IPS-18a (cell line): Measurements from ENCODE around the gene AGPAT3.

ENCODE experiments used
- H3K27ac ChIP-seq: one replicate; pipeline ENCODE4 v1.5.1; 2013; ENCODE audit warnings: low read length
- H3K27me3 ChIP-seq: one replicate; pipeline ENCODE4 v1.6.1; 2013; ENCODE audit warnings: mild to moderate bottlenecking, low read length; ENCODE audit not compliant: control insufficient read depth, insufficient read depth
- H3K36me3 ChIP-seq: one replicate; pipeline ENCODE4 v1.6.1; 2013; ENCODE audit warnings: low read depth, low read length; ENCODE audit not compliant: control insufficient read depth
- H3K4me1 ChIP-seq: one replicate; pipeline ENCODE4 v1.6.1; 2013; ENCODE audit warnings: low read depth, low read length; ENCODE audit not compliant: control insufficient read depth
- H3K4me3 ChIP-seq: one replicate; pipeline ENCODE4 v1.5.1; 2013; ENCODE audit warnings: low read length
- H3K9ac ChIP-seq: one replicate; pipeline ENCODE4 v1.6.1; 2013; ENCODE audit warnings: mild to moderate bottlenecking, low read length, moderate library complexity
- H3K9me3 ChIP-seq: one replicate; pipeline ENCODE4 v1.6.1; 2013; ENCODE audit warnings: low read depth, low read length; ENCODE audit not compliant: control insufficient read depth

Gene AGPAT3

DNA sequence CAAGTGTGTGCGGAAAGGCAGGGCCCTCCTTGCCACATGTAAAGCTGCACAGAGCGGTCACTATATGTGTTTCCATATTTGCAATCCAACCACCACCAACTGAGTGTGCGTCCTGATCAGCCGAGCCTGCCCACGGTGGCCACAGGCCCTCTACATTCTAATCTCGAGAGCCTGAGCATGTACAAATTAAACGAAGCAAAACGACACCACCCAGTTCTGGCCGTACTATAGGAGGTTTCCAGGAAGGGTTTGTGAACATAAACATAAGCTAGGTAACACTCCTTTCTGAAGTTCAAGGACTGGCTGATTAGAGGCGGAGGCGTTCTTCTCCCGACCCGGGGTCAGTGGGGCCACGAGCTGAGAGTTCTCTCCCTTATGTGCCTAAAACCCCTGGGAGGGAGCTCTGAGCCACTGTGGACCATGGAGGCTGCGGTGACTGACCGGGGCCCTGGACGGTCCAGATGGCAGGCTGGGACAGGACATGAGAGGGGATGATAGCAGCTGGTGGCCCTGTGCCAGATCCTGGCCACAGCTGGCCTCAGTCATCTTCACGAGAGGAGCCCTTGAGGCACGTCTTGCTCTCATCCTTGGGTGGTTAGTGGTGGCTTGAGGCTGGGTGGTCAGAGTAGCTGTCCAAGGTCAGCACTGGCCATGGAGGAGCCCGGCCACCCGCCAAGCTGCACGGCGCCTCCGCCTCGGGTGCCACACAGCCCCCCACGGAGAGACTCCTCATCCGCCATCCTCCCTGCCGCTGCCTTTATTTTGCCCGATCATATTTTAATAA lies 108.0 kb downstream of the AGPAT3 start:
- Histone ChIP-seq H3K4me1 (no peaks in the 10 kb centered on the region), H3K27ac (no peak overlapping the region), H3K36me3 (no peaks in the 10 kb centered on the region)

DNA sequence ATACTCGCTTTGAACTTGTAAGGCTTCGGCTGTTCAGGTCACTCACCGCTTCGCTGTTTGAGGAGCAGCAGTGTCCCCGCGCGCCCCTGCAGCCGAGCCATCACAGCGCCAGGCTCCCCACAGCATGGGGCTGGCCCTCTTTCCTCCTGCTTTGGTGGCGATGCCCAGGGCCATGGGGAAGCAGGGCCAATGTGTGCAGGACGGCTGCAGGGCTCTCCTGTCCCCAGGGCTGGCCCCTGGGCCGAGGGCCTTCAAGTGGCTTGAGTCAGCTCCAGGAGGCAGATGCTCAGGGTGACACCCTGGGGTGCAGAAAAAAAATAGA lies 108.6 kb downstream of the AGPAT3 start:
- Histone ChIP-seq H3K4me1 (no peaks in the 10 kb centered on the region), H3K36me3 (no peaks in the 10 kb centered on the region), H3K27ac (no peak overlapping the region), H3K9me3 (no peaks in the 10 kb centered on the region), H3K4me3 (no peak overlapping the region), H3K9ac (no peak overlapping the region), H3K27me3 (no peaks in the 10 kb centered on the region)

More for the DNA sequence above, 108.0 kb downstream of the AGPAT3 start:
- Histone ChIP-seq H3K4me3 (no peak overlapping the region), H3K9ac (no peak overlapping the region), H3K9me3 (no peaks in the 10 kb centered on the region), H3K27me3 (no peaks in the 10 kb centered on the region)

DNA sequence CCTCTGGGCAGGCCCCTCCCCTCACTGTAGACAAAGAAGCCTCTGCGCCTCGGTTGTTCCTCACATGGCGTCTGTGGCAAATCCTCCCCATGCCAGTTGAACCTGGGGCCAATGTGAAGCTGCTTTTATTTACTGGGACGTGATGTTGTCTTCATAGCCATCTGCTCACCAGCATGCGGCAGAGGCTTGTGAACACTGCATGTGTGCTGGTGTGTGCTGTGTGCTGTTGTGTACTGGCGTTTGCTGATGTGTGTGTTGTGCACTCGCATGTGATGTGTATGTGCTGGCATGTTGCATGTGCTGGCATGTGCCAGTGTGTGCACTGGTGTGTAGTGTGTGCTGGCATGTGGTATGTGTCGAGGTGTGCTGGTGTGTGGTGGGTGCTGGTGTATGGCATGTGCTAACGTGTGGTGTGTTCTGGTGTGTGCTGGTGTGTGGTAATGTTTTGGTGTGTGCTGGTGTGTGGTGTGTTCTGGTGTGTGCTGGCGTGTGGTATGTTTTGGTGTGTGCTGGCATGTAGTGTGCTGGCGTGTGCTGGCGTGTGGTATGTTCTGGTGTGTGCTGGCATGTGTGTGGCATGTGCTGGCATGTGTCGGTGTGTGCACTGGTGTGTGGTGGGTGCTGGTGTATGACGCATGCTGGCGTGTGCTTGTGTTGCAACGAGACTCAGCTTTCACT lies 109.9 kb downstream of the AGPAT3 start:
- no peaks in the 10 kb centered on the region for H3K4me1 ChIP-seq
- no peaks in the 10 kb centered on the region for H3K36me3 ChIP-seq
- H3K9ac ChIP-seq = no peak overlapping the region
- H3K27ac ChIP-seq = no peak overlapping the region
- no peaks in the 10 kb centered on the region for H3K27me3 ChIP-seq
- no peaks in the 10 kb centered on the region for H3K9me3 ChIP-seq
- no peak overlapping the region for H3K4me3 ChIP-seq

DNA sequence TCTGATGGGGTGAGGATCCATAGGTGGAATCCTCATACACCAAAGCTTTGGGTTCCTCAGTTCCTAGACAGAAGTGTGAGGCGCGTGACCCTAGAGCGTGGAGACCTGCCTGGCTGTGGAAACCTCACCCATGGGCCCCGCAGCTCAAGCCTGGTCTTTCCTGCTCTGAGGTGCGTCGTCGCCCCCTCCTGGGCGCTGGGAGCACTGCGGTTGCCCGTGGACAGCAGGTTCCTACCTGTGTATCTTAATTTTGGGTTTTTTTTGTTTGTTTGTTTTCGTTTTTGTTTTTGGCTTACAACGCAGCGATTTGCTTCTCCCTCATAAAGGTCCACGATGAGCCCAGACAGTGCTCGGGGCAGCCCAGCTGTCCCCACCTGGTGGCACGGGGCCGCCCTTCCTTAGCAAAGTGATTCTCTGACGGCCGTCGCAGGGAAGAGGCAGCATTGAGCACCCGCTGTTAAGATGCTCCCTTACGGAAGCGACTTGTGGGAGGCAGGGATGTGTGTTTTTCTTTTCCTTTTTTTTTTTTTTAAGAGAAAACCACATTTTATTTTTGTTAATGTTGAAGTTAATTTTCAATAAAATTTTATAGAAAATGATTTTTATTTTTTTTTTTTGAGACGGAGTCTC lies 110.6 kb downstream of the AGPAT3 start:
- Histone ChIP-seq H3K4me1 (no peaks in the 10 kb centered on the region), H3K4me3 (peak overlapping the region; percentile 49), H3K36me3 (no peaks in the 10 kb centered on the region), H3K9me3 (no peaks in the 10 kb centered on the region), H3K27ac (no peak overlapping the region), H3K9ac (no peak overlapping the region), H3K27me3 (no peaks in the 10 kb centered on the region)

DNA sequence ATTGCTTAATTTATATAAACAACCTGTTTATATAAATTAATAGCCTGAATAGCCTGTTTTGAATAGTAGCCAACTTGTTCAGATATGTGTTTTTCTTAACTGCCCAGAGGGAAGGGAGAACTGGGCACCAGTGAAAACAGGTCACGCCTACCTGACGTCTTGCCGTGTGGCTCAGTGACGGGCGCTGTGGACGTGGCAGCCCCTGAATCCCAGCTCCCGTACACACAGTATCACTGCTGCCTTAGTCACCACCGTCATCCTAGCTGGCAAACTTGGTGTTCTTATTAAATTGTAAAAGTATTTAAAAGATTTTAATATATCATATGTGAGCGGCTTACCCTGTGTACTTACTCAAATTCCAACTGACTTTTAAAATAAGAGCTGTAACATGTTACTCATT lies 111.6 kb downstream of the AGPAT3 start:
- H3K36me3 ChIP-seq = no peaks in the 10 kb centered on the region
- no peaks in the 10 kb centered on the region for H3K9me3 ChIP-seq
- H3K4me1 ChIP-seq = no peaks in the 10 kb centered on the region
- no peak overlapping the region for H3K9ac ChIP-seq
- no peaks in the 10 kb centered on the region for H3K27me3 ChIP-seq
- H3K4me3 ChIP-seq = no peak overlapping the region
- no peak overlapping the region for H3K27ac ChIP-seq

DNA sequence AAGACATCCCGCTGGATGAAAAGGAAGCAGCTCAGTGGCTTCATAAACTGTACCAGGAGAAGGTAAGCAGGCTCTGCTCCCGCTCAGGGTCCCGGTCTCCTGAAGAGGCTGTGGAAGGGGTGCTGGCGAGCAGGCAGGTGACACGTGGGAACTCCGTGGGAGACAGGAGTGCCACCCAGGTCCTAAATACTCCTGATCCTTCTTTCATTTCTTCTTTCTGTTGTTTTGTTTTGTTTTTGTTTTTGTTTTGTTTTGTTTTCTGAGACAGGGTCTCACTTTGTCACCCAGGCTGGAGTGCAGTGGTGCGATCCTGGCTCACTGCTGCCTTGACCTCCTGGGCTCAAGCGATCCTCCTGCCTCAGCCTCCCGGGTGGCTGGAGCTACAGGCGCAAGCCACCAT lies 113.0 kb downstream of the AGPAT3 start:
- H3K4me1 ChIP-seq = no peaks in the 10 kb centered on the region
- H3K27ac ChIP-seq = no peak overlapping the region
- H3K4me3 ChIP-seq = no peak overlapping the region
- H3K9me3 ChIP-seq = no peaks in the 10 kb centered on the region
- H3K36me3 ChIP-seq = no peaks in the 10 kb centered on the region
- H3K9ac ChIP-seq = no peak overlapping the region
- no peaks in the 10 kb centered on the region for H3K27me3 ChIP-seq

DNA sequence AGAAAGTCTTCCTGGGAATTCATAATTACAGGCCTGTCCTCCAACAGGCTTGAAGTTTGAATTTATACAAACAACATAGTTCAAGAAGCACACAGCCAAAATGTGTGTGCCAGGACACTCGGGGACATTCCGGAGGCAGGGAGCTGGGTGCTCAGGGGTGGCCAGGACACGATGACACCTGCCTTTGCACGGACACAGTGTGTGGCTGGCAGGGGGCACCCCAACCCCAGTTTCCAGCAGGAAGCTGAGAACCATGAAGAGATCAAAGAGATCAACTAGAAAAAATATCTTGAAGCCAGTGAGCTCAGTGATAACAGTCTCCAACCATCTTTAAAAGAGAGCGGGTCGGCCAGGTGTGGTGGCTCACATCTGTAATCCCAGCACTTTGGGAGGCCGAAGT lies 114.6 kb downstream of the AGPAT3 start:
- Histone ChIP-seq H3K9ac (no peak overlapping the region), H3K27me3 (no peaks in the 10 kb centered on the region), H3K4me3 (no peak overlapping the region), H3K27ac (no peak overlapping the region), H3K36me3 (no peaks in the 10 kb centered on the region), H3K4me1 (no peaks in the 10 kb centered on the region), H3K9me3 (no peaks in the 10 kb centered on the region)

DNA sequence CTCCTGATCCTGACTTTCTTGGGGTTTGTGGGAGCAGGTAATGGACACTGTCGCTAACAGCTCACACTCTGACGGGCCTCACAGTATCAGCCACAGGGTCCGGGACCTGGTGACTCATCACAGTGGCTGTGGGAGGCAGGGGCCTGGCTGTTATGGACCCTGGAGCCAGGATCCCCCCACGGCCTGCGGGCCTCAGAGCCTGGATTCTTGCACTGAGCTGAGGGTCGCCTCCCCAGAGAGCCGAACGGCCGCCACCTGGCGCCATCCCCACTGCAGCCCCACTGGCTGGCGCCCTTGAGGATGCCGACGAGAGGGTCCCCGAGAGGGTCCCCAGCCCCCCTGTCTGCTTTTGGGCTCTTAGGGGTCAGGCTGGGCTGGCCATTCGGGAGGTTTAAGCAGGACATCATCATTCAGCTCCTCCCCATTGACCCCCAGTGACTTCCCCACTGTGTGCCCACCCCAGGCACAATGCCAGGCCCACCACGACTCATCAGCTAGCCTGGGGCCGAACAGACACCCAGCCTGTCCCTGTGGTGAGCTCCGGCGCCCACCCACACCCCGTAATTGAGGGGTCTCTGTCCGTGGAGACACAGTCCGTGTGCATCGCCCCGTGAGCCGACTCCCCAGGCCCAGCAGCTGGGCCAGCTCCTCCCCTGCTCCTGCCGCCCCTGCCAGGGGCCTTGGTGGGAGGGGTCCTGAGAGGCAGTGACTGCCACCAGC lies 116.3 kb downstream of the AGPAT3 start:
- Histone ChIP-seq H3K9me3 (no peaks in the 10 kb centered on the region), H3K36me3 (no peaks in the 10 kb centered on the region), H3K9ac (no peak overlapping the region), H3K27me3 (peaks cover under 1% of the 10 kb centered on the region), H3K4me3 (no peak overlapping the region), H3K27ac (no peak overlapping the region), H3K4me1 (peaks cover 7% of the 10 kb centered on the region)

DNA sequence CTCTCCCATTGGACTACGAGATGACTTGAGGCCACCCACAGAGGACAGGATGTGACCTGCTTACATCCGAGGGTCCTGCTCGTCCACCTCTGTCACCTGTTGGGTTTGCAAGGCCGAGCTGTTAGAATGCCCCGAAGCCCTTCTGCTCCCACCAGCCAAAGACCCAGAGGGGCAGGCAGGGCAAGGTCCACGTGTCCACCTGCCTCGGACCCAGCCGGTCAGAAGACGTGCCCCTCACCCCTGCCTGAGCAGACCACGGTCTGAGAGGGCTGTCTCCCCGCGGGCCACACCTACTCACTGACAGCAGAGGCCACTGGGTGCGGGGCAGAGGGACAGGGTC lies 116.8 kb downstream of the AGPAT3 start:
- H3K4me3 ChIP-seq = no peak overlapping the region
- peaks cover 8% of the 10 kb centered on the region for H3K4me1 ChIP-seq
- peaks cover 5% of the 10 kb centered on the region for H3K27me3 ChIP-seq
- H3K9me3 ChIP-seq = no peaks in the 10 kb centered on the region
- H3K36me3 ChIP-seq = no peaks in the 10 kb centered on the region
- no peak overlapping the region for H3K9ac ChIP-seq
- H3K27ac ChIP-seq = no peak overlapping the region

DNA sequence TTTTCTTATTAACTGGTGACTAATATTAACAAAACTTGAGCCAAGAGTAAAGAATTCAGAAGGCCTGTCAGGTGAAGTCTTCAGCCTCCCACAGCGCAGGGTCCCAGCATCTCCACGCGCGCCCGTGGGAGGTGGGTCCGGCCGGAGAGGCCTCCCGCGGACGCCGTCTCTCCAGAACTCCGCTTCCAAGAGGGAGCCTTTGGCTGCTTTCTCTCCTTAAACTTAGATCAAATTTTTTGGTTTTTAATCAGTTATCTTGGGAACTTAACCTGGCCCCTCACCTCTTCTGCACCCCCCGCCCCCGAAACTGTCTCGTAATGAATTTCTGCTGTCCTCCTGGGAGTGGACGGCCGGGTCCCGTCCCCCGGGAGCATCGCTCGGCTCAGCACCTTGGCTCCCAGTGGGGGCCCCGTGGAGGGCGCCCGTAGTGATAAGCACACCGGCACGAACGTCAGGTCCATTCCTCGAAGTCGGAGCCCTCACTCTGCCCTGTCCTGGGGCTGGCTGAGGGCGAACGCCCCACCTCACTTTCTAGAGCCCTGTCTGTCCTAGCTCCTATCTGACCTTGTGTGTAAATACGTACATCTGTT lies 117.6 kb downstream of the AGPAT3 start:
- Histone ChIP-seq H3K36me3 (no peaks in the 10 kb centered on the region), H3K4me1 (peaks cover 8% of the 10 kb centered on the region), H3K27me3 (peaks cover 6% of the 10 kb centered on the region), H3K27ac (no peak overlapping the region), H3K4me3 (no peak overlapping the region), H3K9me3 (no peaks in the 10 kb centered on the region), H3K9ac (no peak overlapping the region)

DNA sequence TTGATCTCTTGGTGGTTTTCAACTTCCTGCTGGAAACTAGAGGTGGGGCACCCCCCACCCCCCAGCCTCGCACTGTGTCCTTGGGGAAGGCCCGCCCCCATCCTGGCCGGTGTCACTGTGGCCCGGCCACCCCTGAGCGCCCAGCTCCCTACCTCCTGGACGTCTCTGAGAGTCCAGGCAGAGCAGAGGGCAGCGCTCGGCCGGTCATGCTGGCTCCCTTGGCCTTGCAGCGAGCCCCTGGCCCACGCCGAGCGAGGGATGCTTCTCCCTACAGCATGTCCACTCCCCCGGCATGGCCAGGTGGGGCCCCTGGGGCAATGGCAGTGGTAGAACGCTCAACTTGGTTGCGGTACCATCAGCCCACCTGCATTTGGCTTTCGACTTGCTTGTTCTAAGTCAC lies 118.4 kb downstream of the AGPAT3 start:
- no peaks in the 10 kb centered on the region for H3K9me3 ChIP-seq
- peaks cover 6% of the 10 kb centered on the region for H3K27me3 ChIP-seq
- peaks cover 8% of the 10 kb centered on the region for H3K4me1 ChIP-seq
- no peak overlapping the region for H3K4me3 ChIP-seq
- H3K9ac ChIP-seq = no peak overlapping the region
- no peaks in the 10 kb centered on the region for H3K36me3 ChIP-seq
- no peak overlapping the region for H3K27ac ChIP-seq
